Body of pancreas (tissue), 4 donors: Measurements from ENCODE around the gene LARP1B.

Source experiments
- POLR2A ChIP-seq, 3 donors: fragments of 450-650 bp; IDR thresholded peaks; one replicate each; pipeline ENCODE4 v1.6.1; 2016; ENCODE audit warnings: antibody characterized with exemption in 3 of 3, mild to moderate bottlenecking in 2 of 3
- TF ChIP-seq, protein P1 (sequence below), 7 experiments: fragments of 450-650 bp in 4 of 7; fragments of 200-600 bp in 3 of 7; sonication (generic) in 3 of 7; IDR thresholded peaks; one replicate each; pipeline ENCODE4 v1.5.1; 2016 to 2019; ENCODE audit warnings: antibody characterized with exemption in 7 of 7

- TF ChIP-seq, protein P1, sequence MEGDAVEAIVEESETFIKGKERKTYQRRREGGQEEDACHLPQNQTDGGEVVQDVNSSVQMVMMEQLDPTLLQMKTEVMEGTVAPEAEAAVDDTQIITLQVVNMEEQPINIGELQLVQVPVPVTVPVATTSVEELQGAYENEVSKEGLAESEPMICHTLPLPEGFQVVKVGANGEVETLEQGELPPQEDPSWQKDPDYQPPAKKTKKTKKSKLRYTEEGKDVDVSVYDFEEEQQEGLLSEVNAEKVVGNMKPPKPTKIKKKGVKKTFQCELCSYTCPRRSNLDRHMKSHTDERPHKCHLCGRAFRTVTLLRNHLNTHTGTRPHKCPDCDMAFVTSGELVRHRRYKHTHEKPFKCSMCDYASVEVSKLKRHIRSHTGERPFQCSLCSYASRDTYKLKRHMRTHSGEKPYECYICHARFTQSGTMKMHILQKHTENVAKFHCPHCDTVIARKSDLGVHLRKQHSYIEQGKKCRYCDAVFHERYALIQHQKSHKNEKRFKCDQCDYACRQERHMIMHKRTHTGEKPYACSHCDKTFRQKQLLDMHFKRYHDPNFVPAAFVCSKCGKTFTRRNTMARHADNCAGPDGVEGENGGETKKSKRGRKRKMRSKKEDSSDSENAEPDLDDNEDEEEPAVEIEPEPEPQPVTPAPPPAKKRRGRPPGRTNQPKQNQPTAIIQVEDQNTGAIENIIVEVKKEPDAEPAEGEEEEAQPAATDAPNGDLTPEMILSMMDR (IDR thresholded peaks at IDR 0.05) = no peak
- no peak for TF ChIP-seq POLR2A (IDR thresholded peaks at IDR 0.05)
Observed at GRCh38 chr4:128225148-128225547, 164.0 kb downstream of the LARP1B start.
